HCT116 (cell line): ENCODE results near the gene SLC35C1.

Source experiments
- TF ChIP-seq, protein P1 (sequence below): IDR thresholded peaks from 2 replicates; pipeline ENCODE4 v1.6.1; 2012; ENCODE audit warnings: low read depth
- TF ChIP-seq, protein P2 (sequence below), 3 experiments: fragments of 200-600 bp in 1 of 3; sonication (generic) in 1 of 3; IDR thresholded peaks in 2 of 3; conservative IDR thresholded peaks in 1 of 3; 2 replicates each; pipeline ENCODE4 v1.5.1; 2012 to 2017; ENCODE audit warnings: low read depth in 2 of 3, low read length in 2 of 3, antibody characterized with exemption in 1 of 3, borderline replicate concordance in 1 of 3, control low read depth in 1 of 3, mild to moderate bottlenecking in 1 of 3, mixed read lengths in 1 of 3, mixed run types in 1 of 3, moderate library complexity in 1 of 3; ENCODE audit not compliant: insufficient read depth in 1 of 3

DNA sequence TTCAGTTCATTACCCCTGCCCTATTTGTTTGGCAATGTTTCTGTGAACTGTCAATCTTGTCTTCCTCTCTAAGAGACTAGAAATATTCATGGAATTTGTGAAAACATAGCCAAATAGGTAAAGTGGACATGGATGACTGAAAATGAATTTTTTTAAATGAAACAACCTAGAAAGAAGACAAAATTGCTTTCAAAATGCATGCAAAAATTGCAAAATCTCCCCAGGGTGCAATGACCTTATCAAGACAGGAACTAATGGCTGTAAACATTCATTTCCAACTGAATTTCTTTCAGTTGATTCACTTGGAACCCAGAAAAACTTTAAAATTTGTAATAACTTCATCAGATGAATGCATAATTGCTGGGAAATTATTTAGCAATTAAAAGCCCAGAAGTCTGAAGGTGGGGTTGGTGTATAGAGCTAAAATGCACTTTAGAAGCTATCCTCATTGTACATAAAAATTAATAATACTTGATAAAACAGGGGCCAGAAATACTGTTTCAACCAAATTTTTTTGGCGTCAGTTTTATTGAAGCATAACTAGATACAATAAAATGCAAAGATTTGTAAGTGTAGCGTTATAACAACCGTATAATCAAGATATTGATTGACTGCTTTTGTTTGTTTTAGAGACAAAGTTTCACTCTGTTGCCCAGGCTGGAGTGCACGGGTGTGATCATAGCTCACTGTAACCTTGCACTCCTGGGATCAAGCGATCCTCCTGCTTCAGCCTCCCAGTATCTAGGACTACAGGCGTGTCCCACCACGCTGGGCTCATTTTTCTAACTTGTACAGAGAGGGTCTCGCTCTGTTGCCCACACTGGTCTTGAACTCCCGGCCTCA is 27.6 kb upstream of the SLC35C1 start:
- TF ChIP-seq, protein P1, sequence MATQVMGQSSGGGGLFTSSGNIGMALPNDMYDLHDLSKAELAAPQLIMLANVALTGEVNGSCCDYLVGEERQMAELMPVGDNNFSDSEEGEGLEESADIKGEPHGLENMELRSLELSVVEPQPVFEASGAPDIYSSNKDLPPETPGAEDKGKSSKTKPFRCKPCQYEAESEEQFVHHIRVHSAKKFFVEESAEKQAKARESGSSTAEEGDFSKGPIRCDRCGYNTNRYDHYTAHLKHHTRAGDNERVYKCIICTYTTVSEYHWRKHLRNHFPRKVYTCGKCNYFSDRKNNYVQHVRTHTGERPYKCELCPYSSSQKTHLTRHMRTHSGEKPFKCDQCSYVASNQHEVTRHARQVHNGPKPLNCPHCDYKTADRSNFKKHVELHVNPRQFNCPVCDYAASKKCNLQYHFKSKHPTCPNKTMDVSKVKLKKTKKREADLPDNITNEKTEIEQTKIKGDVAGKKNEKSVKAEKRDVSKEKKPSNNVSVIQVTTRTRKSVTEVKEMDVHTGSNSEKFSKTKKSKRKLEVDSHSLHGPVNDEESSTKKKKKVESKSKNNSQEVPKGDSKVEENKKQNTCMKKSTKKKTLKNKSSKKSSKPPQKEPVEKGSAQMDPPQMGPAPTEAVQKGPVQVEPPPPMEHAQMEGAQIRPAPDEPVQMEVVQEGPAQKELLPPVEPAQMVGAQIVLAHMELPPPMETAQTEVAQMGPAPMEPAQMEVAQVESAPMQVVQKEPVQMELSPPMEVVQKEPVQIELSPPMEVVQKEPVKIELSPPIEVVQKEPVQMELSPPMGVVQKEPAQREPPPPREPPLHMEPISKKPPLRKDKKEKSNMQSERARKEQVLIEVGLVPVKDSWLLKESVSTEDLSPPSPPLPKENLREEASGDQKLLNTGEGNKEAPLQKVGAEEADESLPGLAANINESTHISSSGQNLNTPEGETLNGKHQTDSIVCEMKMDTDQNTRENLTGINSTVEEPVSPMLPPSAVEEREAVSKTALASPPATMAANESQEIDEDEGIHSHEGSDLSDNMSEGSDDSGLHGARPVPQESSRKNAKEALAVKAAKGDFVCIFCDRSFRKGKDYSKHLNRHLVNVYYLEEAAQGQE = no peak
- TF ChIP-seq, protein P2, sequence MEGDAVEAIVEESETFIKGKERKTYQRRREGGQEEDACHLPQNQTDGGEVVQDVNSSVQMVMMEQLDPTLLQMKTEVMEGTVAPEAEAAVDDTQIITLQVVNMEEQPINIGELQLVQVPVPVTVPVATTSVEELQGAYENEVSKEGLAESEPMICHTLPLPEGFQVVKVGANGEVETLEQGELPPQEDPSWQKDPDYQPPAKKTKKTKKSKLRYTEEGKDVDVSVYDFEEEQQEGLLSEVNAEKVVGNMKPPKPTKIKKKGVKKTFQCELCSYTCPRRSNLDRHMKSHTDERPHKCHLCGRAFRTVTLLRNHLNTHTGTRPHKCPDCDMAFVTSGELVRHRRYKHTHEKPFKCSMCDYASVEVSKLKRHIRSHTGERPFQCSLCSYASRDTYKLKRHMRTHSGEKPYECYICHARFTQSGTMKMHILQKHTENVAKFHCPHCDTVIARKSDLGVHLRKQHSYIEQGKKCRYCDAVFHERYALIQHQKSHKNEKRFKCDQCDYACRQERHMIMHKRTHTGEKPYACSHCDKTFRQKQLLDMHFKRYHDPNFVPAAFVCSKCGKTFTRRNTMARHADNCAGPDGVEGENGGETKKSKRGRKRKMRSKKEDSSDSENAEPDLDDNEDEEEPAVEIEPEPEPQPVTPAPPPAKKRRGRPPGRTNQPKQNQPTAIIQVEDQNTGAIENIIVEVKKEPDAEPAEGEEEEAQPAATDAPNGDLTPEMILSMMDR (IDR thresholded peaks at IDR 0.05 in 2 of 3, conservative IDR thresholded peaks at IDR 0.05 in 1 of 3; ENCODE audit: borderline replicate concordance in 1 of 3, insufficient read depth in 1 of 3, low read depth in 2 of 3, low read length in 2 of 3) = no peak
